Measurements from ENCODE around the gene LPP. TPM values are rescaled to one million over a fixed set of nuclear protein-coding genes. Genes with fewer than 3 reads are reported as not detected.

The LPP gene
- total RNA-seq, 1 donor from 2014 or later, result 132 TPM

DNA sequence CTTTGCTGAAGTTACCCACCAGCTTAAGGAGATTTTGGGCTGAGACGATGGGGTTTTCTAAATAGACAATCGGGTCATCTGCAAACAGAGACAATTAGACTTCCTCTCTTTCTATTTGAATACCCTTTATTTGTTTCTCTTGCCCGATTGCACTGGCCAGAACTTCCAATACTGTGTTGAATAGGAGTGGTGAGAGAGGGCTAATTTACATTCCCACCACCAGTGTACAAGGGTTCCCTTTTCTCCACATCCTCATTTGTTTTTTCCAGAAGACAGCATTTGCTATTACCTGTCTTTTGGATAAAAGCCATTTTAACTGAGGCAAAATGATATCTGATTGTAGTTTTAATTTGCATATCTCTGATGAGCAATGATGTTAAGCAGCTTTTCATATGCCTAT is 687.9 kb downstream of the LPP start:
- H3K27ac Mint-ChIP-seq, result no peak overlapping the region
- H3K36me3 Mint-ChIP-seq, result peaks cover 9% of the 10 kb centered on the region
- TF ChIP-seq, protein P1, sequence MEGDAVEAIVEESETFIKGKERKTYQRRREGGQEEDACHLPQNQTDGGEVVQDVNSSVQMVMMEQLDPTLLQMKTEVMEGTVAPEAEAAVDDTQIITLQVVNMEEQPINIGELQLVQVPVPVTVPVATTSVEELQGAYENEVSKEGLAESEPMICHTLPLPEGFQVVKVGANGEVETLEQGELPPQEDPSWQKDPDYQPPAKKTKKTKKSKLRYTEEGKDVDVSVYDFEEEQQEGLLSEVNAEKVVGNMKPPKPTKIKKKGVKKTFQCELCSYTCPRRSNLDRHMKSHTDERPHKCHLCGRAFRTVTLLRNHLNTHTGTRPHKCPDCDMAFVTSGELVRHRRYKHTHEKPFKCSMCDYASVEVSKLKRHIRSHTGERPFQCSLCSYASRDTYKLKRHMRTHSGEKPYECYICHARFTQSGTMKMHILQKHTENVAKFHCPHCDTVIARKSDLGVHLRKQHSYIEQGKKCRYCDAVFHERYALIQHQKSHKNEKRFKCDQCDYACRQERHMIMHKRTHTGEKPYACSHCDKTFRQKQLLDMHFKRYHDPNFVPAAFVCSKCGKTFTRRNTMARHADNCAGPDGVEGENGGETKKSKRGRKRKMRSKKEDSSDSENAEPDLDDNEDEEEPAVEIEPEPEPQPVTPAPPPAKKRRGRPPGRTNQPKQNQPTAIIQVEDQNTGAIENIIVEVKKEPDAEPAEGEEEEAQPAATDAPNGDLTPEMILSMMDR (IDR thresholded peaks at IDR 0.05; ENCODE audit: unreplicated experiment), result no peak
- no peaks in the 10 kb centered on the region for H3K27me3 Mint-ChIP-seq (ENCODE audit: low read depth)
- no peak for DNase-seq (ENCODE audit: low spot score in 2 of 2, unreplicated experiment in 2 of 2)
- H3K4me1 Mint-ChIP-seq, result peaks cover 20% of the 10 kb centered on the region
- no peak overlapping the region for H3K4me3 Mint-ChIP-seq
- H3K9me3 Mint-ChIP-seq, result peaks cover 8% of the 10 kb centered on the region

DNA sequence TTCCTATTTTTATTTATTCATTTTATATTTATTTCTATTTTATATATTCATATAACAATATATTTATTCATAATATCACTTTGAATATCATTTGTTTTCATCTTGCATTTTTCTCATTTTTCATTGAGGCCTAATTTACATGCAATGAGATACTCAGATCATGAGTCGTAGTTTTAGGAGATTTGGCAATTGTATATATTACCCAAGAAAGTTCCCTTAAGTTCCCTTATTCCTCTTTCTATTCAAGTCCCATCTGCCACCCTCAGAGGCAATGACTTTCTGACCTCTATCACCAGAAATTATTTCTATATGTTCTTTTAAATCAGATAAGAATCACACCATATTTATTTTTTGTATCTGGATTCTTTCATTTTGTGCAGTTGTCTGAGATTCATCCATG is 688.7 kb downstream of the LPP start:
- no peak for DNase-seq (ENCODE audit: low spot score in 2 of 2, unreplicated experiment in 2 of 2)
- H3K27ac Mint-ChIP-seq, result no peak overlapping the region
- H3K36me3 Mint-ChIP-seq, result peaks cover 9% of the 10 kb centered on the region
- H3K4me1 Mint-ChIP-seq, result peaks cover 23% of the 10 kb centered on the region
- no peaks in the 10 kb centered on the region for H3K27me3 Mint-ChIP-seq (ENCODE audit: low read depth)
- TF ChIP-seq, protein P1 (IDR thresholded peaks at IDR 0.05; ENCODE audit: unreplicated experiment), result no peak
- H3K9me3 Mint-ChIP-seq, result peaks cover 8% of the 10 kb centered on the region
- no peak overlapping the region for H3K4me3 Mint-ChIP-seq

DNA sequence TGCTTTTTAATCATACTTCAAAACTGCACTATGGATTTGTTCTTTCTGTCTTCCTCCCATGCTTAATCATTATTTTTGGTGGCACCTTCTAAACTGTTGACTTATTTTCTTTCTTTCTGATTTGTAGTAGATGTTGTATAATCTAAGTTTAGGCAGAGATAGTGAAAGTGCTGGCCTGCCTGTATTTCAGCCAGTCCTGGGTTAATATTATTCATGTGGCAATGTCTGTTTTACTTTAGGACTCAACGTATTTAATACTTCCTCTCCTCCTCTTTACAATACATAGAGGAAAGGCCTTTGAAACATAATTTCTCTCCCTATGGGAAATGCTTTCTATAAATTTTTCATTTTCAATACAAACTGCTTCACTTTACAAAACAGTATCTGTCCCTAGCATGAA is 690.1 kb downstream of the LPP start:
- DNase-seq (ENCODE audit: low spot score in 2 of 2, unreplicated experiment in 2 of 2), result no peak
- TF ChIP-seq, protein P1 (IDR thresholded peaks at IDR 0.05; ENCODE audit: unreplicated experiment), result no peak
- Mint-ChIP-seq H3K27me3 (ENCODE audit: low read depth) (no peaks in the 10 kb centered on the region), H3K27ac (peak overlapping the region; percentile 60), H3K4me1 (peaks cover 23% of the 10 kb centered on the region), H3K36me3 (peaks cover 5% of the 10 kb centered on the region), H3K9me3 (peaks cover 4% of the 10 kb centered on the region), H3K4me3 (no peak overlapping the region)

DNA sequence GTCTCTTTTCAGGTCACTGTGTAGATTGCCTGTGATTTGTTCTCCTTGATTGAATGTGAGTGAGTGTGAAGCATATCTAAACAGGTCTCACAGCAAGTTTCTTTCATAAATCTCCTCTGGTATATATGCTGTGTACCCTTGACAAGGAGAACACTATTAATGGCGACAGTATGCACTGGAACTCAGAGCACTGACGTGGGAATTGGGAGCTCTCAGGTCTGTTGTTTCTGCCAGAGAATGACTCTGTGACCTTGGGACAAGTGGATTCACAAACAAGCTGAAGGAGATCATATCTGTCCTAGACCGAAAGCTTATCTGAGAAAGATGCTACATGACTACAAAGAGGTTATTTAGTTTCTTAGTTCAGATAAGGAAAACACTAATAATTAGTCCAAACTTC is 691.6 kb downstream of the LPP start:
- no peak overlapping the region for H3K4me3 Mint-ChIP-seq
- H3K9me3 Mint-ChIP-seq, result peaks cover 4% of the 10 kb centered on the region
- peak overlapping the region; percentile 76 for H3K27ac Mint-ChIP-seq

DNA sequence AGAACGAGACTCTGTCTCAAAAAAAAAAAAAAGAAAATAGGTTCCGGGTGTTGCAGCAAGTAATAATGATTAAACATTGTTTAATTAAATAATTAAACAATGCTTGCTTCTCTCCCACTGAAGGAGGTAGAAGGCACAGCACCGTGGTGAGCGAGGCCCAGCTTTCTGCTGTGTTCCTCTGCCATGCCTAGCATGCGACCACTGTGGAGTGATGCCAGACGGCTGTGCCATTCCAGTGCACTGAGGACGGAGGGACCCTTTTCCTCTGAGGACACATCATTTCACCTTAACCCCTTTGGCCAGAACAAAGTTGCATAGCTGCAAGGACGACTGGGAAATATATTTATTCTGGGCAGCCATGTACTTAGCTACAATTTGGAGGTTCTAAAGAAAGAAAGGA is 695.0 kb downstream of the LPP start:
- H3K9me3 Mint-ChIP-seq, result no peaks in the 10 kb centered on the region
- H3K36me3 Mint-ChIP-seq, result no peaks in the 10 kb centered on the region
- H3K27me3 Mint-ChIP-seq (ENCODE audit: low read depth), result no peaks in the 10 kb centered on the region
- no peak overlapping the region for H3K27ac Mint-ChIP-seq
- TF ChIP-seq, protein P1 (IDR thresholded peaks at IDR 0.05; ENCODE audit: unreplicated experiment), result no peak
- H3K4me3 Mint-ChIP-seq, result no peak overlapping the region
- H3K4me1 Mint-ChIP-seq, result peaks cover 27% of the 10 kb centered on the region
- no peak for DNase-seq (ENCODE audit: low spot score in 2 of 2, unreplicated experiment in 2 of 2)

More for the DNA sequence above, 691.6 kb downstream of the LPP start:
- DNase-seq (ENCODE audit: low spot score in 2 of 2, unreplicated experiment in 2 of 2), result no peak
- H3K27me3 Mint-ChIP-seq (ENCODE audit: low read depth), result no peaks in the 10 kb centered on the region
- peaks cover 23% of the 10 kb centered on the region for H3K4me1 Mint-ChIP-seq
- H3K36me3 Mint-ChIP-seq, result peaks cover 2% of the 10 kb centered on the region
- TF ChIP-seq, protein P1 (IDR thresholded peaks at IDR 0.05; ENCODE audit: unreplicated experiment), result no peak

Data from mesothelial cell of epicardium (in vitro differentiated cells).